HAP-1 (cell line): ENCODE data around the gene CAPN5.
"Not testable (repeated sequence)": the region's sequence is repeated elsewhere in the genome, so short reads cannot be mapped to it uniquely, and the experiment has no call there.

ENCODE experiments used
- DNase-seq, 2 experiments: peaks; one replicate each; pipeline ENCODE4 v3.0.0-alpha.2; 2016 to 2020; ENCODE audit warnings: low spot score in 2 of 2
- H3K27me3 ChIP-seq: fragments of 250-450 bp; sonication (Bioruptor Pico); 2 replicates; pipeline ENCODE4 v1.5.1; 2020; ENCODE audit warnings: low read depth, mild to moderate bottlenecking, moderate library complexity
- H3K36me3 ChIP-seq: fragments of 250-450 bp; sonication (Bioruptor Pico); replicated peaks from 2 replicates; pipeline ENCODE4 v1.5.1; 2020; ENCODE audit warnings: mild to moderate bottlenecking
- H3K4me1 ChIP-seq: fragments of 250-450 bp; sonication (Bioruptor Pico); 2 replicates; pipeline ENCODE4 v1.5.1; 2020; ENCODE audit warnings: mild to moderate bottlenecking
- H3K4me3 ChIP-seq: fragments of 250-450 bp; sonication (Bioruptor Pico); 2 replicates; pipeline ENCODE4 v1.5.1; 2020; ENCODE audit warnings: mild to moderate bottlenecking, moderate library complexity
- H3K9me3 ChIP-seq: fragments of 250-450 bp; sonication (Bioruptor Pico); 2 replicates; pipeline ENCODE4 v1.5.1; 2020; ENCODE audit warnings: mild to moderate bottlenecking, moderate library complexity
- in situ Hi-C: fragments of 300-500 bp; cut with MboI; formaldehyde crosslinking; loops from 3 replicates; pipeline ENCODE4 v1.14.3; 2020; ENCODE audit warnings: low sequenced_read_pairs, inconsistent platforms, mixed read lengths

Gene CAPN5

GRCh38 chr11:77037057-77037456 is 29.7 kb upstream of the CAPN5 start:
- no peaks in the 10 kb centered on the region for H3K9me3 ChIP-seq
- H3K36me3 ChIP-seq: no peaks in the 10 kb centered on the region
- in situ Hi-C loops: no loop called here
- no peaks in the 10 kb centered on the region for H3K4me1 ChIP-seq
- no peak overlapping the region for H3K4me3 ChIP-seq
- no peaks in the 10 kb centered on the region; the same call in 1 of the 2 replicates for H3K27me3 ChIP-seq
- DNase-seq: no peak

- H3K36me3 ChIP-seq: no peaks in the 10 kb centered on the region
- in situ Hi-C loops: no loop called here
- DNase-seq: no peak
- H3K4me1 ChIP-seq: no peaks in the 10 kb centered on the region
- no peak overlapping the region for H3K4me3 ChIP-seq
- H3K27me3 ChIP-seq: no peaks in the 10 kb centered on the region; the same call in 1 of the 2 replicates
- H3K9me3 ChIP-seq: no peaks in the 10 kb centered on the region
These were observed 28.5 kb upstream of the CAPN5 start for GRCh38 chr11:77038029-77038824.

- Histone ChIP-seq H3K9me3 (no peaks in the 10 kb centered on the region), H3K36me3 (no peaks in the 10 kb centered on the region), H3K27me3 (no peaks in the 10 kb centered on the region; the same call in 1 of the 2 replicates), H3K4me3 (no peak overlapping the region), H3K4me1 (no peaks in the 10 kb centered on the region)
- no peak for DNase-seq
- in situ Hi-C loops: no loop called here
These were observed 27.9 kb upstream of the CAPN5 start for GRCh38 chr11:77038825-77039326.

GRCh38 chr11:77039491-77040400 is 27.0 kb upstream of the CAPN5 start:
- no peaks in the 10 kb centered on the region; the same call in 1 of the 2 replicates for H3K27me3 ChIP-seq
- H3K4me3 ChIP-seq: no peak overlapping the region
- in situ Hi-C loops: no loop called here
- no peaks in the 10 kb centered on the region for H3K9me3 ChIP-seq
- H3K36me3 ChIP-seq: no peaks in the 10 kb centered on the region
- DNase-seq: no peak
- no peaks in the 10 kb centered on the region for H3K4me1 ChIP-seq

- no peaks in the 10 kb centered on the region for H3K27me3 ChIP-seq
- no peaks in the 10 kb centered on the region for H3K4me1 ChIP-seq
- no peaks in the 10 kb centered on the region for H3K36me3 ChIP-seq
- H3K9me3 ChIP-seq: no peaks in the 10 kb centered on the region
- no peak overlapping the region for H3K4me3 ChIP-seq
- no peak for DNase-seq
- in situ Hi-C loops: no loop called here
These were observed 26.4 kb upstream of the CAPN5 start for GRCh38 chr11:77040401-77040777.

- H3K9me3 ChIP-seq: no peaks in the 10 kb centered on the region
- H3K4me1 ChIP-seq: no peaks in the 10 kb centered on the region
- DNase-seq: no peak
- H3K27me3 ChIP-seq: no peaks in the 10 kb centered on the region
- in situ Hi-C loops: no loop called here
- H3K36me3 ChIP-seq: no peaks in the 10 kb centered on the region
- H3K4me3 ChIP-seq: no peak overlapping the region
These were observed 25.9 kb upstream of the CAPN5 start for GRCh38 chr11:77040889-77041288.

- Histone ChIP-seq H3K9me3 (no peaks in the 10 kb centered on the region), H3K4me1 (0 out of 2 replicates have a peak, but pooled peaks cover 6% of the 10 kb centered on the region), H3K36me3 (no peaks in the 10 kb centered on the region), H3K4me3 (no peak overlapping the region), H3K27me3 (no peaks in the 10 kb centered on the region)
- in situ Hi-C loops: no loop called here
- no peak for DNase-seq
These were observed 24.6 kb upstream of the CAPN5 start for GRCh38 chr11:77042111-77042726.

GRCh38 chr11:77044356-77044755 is 22.4 kb upstream of the CAPN5 start:
- in situ Hi-C loops: no loop called here
- H3K4me1 ChIP-seq: peaks cover 17% of the 10 kb centered on the region

GRCh38 chr11:77044886-77045285 is 21.9 kb upstream of the CAPN5 start:
- H3K36me3 ChIP-seq: no peaks in the 10 kb centered on the region
- in situ Hi-C loops: loop anchor here (5.0 kb wide), 1 partner anchor 47 kb away; no protein-coding TSS in a partner anchor

More at GRCh38 chr11:77044356-77044755, 22.4 kb upstream of the CAPN5 start:
- Histone ChIP-seq H3K36me3 (no peaks in the 10 kb centered on the region), H3K9me3 (no peaks in the 10 kb centered on the region), H3K27me3 (no peaks in the 10 kb centered on the region), H3K4me3 (no peak overlapping the region)
- no peak for DNase-seq

GRCh38 chr11:77046060-77046501 is 20.7 kb upstream of the CAPN5 start:
- H3K4me3 ChIP-seq: peak overlapping the region; percentile 10
- peaks cover 19% of the 10 kb centered on the region for H3K4me1 ChIP-seq
- H3K27me3 ChIP-seq: no peaks in the 10 kb centered on the region
- no peaks in the 10 kb centered on the region for H3K9me3 ChIP-seq
- DNase-seq: peak; percentile 35 to 79
- in situ Hi-C loops: loop anchor here (5.0 kb wide), 1 partner anchor 46 kb away; no protein-coding TSS in a partner anchor
- no peaks in the 10 kb centered on the region for H3K36me3 ChIP-seq

More at GRCh38 chr11:77044886-77045285, 21.9 kb upstream of the CAPN5 start:
- Histone ChIP-seq H3K4me3 (no peak overlapping the region), H3K27me3 (no peaks in the 10 kb centered on the region), H3K4me1 (peaks cover 19% of the 10 kb centered on the region), H3K9me3 (no peaks in the 10 kb centered on the region)
- DNase-seq: no peak

GRCh38 chr11:77047007-77047927 is 19.5 kb upstream of the CAPN5 start:
- Histone ChIP-seq H3K27me3 (no peaks in the 10 kb centered on the region), H3K4me3 (peak overlapping the region; percentile 14), H3K36me3 (no peaks in the 10 kb centered on the region), H3K9me3 (no peaks in the 10 kb centered on the region), H3K4me1 (peaks cover 19% of the 10 kb centered on the region)
- peak; percentile 85 for DNase-seq
- in situ Hi-C loops: loop anchor here (5.0 kb wide), 1 partner anchor 45 kb away; no protein-coding TSS in a partner anchor

GRCh38 chr11:77047928-77048446 is 18.8 kb upstream of the CAPN5 start:
- H3K36me3 ChIP-seq, H3K27me3 ChIP-seq, H3K9me3 ChIP-seq, H3K4me3 ChIP-seq, DNase-seq: not testable (repeated sequence)
- peaks cover 19% of the 10 kb centered on the region for H3K4me1 ChIP-seq
- in situ Hi-C loops: loop anchor here (5.0 kb wide), 1 partner anchor 44 kb away; no protein-coding TSS in a partner anchor
